GM19397 (cell line): ENCODE measurements around the gene S100A16.
"Not testable (repeated sequence)": the region's sequence is repeated elsewhere in the genome, so short reads cannot be mapped to it uniquely, and the experiment has no call there.

Source experiments
- ATAC-seq: cut with Tn5 transposase; IDR thresholded peaks from one replicate; pipeline ENCODE4 v1.9.1; 2021; ENCODE audit warnings: mild to moderate bottlenecking, moderate library complexity; ENCODE audit not compliant: unreplicated experiment

Gene S100A16, protein sequence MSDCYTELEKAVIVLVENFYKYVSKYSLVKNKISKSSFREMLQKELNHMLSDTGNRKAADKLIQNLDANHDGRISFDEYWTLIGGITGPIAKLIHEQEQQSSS

DNA sequence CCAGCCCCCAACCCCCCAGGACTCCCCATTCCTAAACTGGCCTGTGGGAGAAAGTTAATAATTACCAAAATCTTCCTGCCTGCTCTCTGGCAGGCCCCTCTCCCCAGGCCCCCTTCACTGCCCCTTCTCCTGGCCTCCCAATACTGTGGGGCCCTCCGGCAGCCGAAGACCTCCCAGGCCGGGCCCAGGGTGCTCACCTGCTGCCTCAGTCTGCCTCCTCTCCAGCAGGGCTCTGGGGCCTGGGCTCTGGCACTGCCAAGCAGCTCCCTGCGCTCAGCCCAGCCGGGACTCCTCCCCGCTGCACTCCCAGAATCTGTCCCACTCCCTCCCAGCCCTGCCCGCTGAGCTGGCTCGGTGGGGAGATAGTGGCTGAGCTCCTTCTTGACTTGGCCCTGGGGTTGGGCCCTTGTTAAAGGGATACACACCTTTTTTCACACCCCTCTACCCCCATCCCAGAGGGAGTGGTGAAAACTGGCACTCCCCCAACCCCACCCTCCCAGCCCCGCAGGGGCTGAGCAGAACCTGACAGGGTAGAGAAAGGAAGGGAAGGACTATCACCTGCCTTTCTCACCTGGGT lies at the start of gene S100A16:
Gene S100A16, minus strand, starts transcription at position 383 of the 577 bp plus-strand sequence. CDS start 4,986 bp downstream, outside the sequence.
- no peak for ATAC-seq

DNA sequence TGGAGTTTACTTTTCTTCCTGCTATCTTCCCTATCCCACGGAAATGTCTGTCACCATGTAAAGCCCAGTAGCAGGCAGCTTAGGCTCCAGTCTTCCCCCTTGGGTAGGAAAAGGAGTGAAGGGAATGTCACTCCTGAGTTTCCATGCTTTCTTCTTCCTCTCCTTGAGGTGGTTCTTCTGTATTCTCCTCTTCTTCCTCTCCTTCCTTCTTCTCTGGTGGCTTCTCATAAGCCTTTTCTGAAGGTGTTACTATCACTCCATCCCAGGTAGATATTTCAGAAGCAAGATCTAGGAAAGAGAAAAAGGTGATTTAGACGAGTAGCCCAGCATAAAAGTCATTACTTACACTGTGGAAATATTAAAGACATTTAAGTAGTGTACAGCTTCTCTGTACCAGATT lies 49.3 kb upstream of the S100A16 start:
- ATAC-seq, result no peak

DNA sequence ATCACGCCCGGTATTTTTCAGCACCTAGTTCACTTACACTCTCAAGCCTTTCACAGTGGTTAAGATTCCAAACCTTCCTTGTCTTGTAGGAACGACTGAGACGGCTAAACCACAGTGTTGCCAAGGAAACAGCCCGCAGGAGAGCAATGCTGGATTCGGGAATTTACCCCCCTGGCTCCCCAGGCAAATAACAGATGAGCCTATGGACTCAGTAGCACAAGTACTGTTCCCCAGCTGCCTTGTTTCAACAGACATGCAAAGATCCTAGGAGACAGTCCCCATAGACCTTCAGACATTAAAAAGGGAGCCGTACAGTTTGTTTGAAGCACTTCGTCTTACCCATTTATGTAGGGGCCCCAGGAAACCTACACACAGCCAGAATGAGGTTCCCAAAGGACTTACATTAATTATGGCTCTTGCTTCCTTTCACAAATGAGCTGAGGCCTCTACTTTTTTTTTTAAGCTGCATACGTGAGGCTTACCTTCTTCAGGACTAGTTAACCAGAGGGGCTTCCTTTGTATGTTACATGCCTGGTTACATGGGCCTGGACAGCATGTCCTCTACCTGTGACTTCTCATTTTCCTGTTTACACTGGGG lies 48.3 kb upstream of the S100A16 start:
- no peak for ATAC-seq

DNA sequence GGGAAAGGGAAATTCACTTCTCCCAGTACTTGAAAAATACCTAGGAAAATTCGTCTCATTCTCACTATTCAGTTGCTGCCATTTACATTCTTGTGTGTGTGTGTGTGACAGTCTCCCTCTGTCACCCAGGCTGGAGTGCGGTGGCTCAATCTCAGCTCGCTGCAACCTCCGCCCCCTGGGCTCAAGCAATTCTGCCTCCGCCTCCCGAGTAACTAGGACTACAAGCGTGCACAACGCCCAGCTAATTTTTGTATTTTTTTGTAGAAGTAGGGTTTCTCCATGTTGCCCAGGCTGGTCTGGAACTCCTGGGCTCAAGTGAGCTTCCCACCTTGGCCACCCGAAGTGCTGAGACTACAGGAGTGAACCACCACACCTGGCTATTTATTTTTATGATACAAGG lies 46.7 kb upstream of the S100A16 start:
- ATAC-seq, result no peak

DNA sequence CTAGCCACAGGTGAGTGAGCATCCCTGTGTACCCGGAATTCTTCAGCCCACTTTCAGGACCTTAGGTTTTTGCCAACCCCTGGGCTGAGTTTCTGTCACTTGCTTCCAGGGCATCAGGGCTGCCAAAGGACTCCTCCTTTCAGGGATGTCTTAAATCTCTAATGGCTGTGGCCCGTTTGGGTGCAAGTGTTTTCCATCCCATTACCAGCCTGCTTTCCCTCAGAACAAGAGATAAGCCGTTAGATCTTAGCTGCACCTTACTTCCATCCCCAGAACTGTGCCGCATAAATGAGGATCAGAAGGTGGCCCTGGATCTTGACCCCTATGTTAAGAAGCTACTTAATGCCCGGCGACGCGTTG lies 46.2 kb upstream of the S100A16 start:
- ATAC-seq, result no peak

DNA sequence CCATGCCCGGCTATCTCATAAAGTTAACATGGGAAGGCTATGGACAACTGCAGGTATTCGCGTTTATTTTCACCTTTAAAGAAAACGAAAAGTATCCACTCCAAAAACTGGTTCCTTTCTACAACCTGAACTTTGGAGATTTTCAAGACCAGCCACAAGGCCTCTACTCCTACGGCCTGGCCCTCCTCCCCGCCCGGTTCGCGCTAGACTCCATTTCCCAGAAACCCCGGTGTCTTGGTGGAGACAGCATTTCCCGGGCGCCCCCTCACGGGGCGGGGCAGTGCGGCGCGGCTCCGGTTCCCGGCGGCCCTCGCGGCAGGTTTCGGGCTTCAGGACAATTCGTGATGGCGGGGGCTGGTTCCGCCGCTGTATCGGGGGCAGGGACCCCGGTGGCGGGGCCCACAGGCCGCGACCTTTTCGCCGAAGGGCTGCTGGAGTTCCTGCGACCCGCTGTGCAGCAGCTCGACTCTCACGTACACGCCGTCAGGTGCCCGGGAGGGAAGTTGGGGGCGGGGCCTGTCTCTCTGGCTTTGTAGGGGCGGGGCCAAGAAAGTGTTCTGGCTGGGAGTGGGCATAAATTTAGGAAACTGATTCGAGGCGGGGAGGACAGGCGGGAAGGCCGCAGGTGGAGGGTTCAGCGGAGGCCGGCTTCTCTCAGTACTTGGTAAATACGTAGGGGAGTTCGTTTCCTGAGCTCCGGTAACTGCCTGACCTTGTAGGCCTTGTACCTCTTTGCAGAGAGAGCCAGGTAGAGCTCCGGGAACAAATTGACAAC lies 45.6 kb upstream of the S100A16 start, which contains the start of gene SNAPIN:
Gene SNAPIN, plus strand, starts transcription at position 304 of the 775 bp plus-strand sequence. Its CDS starts 41 bp downstream, at position 345.
- peak; percentile 91 for ATAC-seq

DNA sequence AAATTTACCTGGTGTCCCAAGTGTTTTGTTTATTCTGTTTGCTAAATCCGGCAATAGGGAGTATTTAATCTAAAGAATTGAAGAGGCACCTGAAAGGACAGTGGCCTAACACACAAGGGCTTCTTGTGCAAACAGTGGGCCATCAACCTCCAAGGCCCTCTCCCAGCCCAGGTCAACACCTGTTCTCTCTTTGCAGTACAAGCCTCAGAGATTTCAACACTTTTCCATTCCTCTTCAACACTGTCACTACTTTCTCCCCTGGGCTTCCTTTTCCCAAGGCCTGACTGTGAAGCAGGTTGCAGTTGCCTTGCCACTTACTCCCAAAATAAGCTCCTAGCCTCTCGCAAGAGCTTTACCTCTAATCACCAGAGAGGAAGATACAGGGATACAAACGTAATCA lies 42.4 kb upstream of the S100A16 start:
- no peak for ATAC-seq

DNA sequence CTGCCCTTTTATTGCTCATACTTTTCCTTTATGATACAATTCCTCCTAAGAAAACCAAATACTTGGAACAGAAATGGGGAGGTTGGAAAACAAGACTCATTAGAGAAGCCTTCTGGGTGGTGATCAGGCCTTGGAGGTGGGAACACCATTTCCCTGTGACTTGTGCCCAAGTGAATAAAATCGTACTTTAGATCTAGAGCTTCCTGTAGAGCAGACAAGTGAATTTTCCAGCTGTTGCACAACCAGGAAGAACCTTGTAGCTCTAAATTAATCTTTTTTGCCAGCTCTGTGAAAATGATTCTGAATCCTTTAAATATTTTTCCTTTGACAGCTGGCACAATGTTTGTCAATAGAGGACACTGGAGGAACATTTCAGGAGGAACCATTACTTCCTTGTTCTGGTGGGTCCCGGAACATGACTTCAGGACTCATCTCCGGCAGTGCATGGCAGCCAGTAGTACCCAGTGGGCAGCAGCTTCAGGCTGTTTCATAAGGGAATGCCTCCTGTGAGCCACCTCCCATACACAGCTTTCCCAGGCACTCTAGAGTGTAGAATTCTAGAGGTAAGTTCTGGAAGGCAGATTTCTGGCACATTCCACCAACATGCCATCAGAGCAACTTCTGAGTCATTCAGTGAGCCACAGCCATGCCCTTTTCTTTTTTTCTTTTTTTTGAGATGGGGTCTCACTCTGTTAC lies 40.0 kb upstream of the S100A16 start:
- no peak for ATAC-seq

DNA sequence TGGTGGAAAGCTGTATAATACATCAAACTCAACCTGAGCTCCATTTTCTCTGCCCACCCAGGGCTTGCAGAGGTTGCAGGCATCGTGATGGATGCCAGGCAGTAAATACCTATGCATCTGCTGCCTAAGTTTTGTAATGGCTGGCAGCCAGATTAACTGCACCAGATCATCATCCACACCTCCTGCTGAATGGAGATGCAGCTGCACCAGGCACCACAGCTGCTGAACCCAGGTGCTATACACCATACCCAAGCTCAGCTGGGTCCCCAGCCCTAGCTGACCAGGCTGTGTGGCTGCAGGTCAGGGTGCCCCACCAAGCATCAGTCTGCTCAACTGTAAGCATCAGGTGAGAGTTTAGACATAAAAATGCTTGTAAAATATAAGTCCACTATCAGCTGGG lies 38.8 kb upstream of the S100A16 start:
- ATAC-seq, result no peak

DNA sequence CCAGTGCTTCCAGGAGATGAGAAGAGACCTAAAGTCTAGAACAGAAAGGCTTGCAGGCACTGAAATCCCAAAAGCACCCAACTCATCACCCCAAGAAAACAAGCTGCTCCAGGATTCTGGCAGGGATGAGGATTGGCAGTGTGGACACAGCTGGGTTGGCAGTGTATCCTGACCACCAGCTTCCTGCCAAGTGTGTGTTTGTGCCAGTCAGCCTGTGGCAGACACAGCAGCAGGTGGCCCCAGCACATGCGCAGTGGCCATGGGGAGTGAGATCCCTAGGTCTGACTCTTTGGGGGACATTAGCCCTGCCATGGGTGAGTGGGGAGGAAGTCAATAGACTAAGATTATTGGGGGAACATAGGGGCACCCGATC lies 36.9 kb upstream of the S100A16 start:
- no peak for ATAC-seq

DNA sequence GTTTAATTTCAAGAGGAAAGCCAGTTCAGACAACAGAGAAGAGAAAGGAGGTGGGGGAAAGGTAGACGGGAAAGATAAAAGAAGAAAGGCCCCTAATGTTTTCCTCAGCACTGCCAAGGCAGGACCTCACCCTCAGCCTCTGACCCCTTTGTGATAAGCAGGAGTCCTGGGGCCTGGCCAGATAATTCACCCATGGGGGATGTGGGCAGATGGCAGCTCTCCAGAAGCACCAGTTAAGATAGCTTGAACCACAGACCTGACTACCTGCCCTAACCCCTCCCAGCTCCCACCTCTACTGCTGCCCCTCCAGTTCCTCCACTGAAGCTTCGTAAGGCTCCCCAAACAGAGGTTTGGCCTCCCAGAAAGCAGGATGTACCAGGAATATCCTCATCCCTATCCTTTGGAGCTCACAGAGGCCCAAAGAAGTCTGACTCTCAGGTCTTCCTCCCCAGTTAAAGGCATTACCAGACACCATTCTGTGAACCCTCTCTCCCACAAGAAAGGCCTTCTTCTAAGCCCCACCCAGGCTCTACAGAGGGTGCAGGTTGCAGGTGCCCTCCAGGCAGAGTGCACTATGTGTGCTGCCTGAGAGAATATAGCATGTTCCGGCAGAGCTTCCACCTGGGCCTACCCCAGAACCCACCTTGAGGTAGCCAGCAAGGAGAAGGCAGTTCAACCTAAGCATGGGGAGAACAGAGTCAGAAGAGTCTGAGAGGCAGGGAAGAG lies 36.4 kb upstream of the S100A16 start:
- no peak for ATAC-seq

DNA sequence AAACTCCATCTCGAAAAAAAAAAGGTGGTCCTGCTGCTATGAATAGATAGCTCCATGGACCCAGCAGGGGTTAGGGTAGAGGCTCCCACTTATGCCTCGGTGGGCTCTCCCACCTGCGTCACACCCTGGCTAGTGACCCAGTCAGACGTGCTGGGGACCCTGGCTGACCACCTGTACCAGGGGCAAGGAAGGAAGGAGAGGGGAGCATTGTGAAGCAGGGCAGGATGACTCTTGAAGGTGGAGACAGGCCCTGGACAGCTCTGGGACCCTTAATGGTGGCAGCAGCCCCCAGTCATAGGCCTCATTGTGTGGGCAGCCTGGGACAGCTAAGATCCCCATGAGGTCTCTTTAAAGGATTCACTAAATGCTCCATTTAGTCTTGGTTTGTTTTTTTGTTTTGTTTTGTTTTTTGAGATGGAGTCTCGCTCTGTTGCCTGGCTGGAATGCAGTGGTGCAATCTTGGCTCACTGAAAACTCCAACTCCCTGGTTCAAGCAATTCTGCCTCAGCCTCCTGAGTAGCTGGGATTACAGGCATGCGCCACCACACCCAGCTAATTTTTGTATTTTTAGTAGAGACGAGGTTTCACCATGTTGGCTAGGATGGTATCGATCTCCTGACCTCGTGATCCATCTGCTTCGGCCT lies 35.2 kb upstream of the S100A16 start:
- no peak for ATAC-seq

DNA sequence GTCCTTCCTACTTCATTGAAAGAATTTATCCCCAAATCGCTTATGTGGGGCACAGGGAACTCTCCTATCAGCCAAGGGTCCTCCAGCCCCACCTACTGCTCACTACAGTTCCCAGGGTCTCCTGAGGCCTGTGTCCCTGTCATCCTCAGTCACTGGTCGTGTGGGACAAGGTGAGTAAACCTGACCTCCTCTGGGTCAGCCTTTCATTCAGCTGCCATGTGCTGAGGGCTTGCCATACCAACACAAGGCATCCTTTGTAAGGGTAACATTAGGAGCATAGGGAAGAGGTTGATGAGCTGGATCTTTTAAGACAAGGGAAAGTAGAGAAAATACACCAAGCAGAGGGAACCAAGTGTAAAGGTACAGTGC lies 34.4 kb upstream of the S100A16 start:
- ATAC-seq, result no peak

DNA sequence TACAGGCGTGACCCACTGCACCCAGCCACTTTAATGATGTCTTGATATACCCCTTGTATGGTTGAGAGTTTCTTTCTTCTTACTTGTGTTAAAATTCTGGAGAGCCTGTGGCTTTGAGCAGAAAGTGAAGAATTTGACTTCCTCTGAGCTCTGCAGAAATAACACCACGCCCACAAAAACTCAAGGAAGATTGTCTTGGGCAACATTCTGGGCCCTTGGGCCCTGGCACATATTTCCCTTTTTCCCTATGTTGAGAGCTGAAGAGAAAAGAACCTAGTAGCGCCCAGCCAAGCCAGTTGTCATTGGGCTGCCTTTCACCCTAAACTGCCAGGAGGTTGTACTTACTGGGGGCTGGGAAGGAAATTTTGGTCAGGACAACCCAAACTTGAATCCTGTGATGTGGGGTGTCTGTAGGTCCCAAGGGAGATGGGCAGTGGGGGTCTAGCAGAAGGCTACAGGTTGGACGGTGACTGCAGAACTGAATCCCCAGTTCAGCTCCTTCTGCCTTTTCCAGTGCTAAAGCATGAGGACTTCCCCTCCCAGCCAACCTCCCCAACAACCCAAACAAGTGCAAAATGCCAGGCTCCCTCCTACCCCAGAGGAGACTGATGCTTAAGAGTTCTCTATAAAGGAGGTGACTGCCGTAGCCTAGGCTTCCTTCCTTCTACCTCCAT lies 33.9 kb upstream of the S100A16 start:
- no peak for ATAC-seq

DNA sequence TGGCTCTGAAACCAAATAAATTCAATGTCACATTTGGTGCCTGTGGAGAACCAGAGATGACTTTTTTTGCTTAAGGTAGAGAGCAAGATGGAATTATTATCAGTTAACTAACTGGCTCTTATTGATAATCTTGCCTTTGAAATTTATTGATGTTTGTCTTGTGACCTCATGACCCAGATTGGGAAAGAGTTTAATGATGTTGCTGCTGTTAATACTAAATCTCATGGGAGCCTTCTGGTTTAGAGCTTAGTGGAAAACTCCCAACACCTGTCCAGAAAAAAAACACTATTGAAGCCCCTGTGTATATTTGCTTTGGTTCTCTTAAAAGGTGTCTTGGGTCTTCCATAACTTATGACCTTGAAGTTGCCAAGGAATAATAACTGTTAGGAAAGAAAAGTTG lies 30.9 kb upstream of the S100A16 start:
- ATAC-seq, result no peak

DNA sequence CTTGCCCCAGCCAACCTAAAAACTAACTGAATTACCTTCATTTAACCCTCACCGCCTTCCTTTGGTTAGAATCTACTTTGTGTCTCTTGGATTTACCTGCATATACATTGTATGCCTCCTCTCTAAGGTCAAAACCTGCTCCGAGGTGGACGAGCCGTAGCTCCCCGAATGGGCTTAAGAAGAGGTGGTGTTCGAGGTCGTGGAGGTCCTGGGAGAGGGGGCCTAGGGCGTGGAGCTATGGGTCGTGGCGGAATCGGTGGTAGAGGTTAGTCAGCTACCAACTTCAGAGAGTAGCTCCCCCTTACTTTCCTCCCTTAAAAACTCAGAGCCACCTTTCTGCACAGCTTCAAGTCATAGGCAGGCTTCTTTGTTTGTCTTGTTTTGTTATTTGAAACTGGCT lies 30.2 kb upstream of the S100A16 start:
- no peak for ATAC-seq

DNA sequence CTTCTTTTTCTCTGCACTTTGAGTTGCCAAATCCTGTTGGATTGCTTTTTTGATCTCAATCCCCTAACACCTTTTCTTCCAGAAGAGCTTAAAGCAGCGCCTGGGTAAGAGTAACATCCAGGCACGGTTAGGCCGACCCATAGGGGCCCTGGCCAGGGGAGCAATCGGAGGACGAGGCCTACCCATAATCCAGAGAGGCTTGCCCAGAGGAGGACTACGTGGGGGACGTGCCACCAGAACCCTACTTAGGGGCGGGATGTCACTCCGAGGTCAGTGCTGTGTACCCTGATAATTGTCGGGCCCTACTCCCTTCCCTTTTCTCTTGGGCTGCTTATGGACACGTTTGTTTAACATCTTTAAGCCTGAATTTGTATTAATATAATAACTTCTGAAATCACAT lies 29.2 kb upstream of the S100A16 start:
- ATAC-seq, result no peak

DNA sequence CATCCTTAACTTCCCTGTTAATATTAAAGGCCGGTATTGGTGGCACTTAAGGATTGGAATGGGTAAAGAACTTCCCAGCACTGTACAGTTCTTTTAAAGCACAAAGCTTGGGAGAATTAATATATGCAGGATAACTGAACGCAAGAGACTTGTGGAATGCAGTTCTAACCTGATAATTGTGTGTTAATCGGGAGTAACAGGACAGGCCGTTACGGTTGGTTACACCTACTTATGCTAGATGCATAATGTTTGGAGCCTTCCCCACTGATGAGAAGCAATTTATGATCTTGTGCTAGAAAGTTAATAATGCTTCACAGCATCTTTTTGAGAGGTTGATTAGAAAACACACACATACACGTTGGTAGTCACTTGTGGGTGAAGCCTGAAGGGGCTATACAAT lies 27.9 kb upstream of the S100A16 start:
- ATAC-seq, result no peak

DNA sequence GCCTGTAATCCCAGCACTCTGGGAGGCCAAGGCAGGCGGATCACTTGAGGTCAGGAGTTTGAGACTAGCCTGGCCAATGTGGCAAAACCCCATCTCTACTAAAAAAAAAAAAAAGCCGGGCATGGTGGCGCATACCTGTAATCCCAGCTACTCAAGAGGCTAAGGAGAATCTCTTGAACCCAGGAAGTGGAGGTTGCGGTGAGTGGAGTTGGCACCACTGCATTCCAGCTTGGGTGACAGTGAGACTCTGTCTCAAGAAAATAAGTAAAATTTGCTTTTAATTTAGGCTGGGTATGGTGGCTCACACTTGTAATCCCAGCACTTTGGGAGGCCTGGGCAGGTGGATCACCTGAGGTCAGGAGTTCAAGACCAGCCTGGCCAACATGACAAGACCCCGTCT lies 27.3 kb upstream of the S100A16 start:
- not testable (repeated sequence) for ATAC-seq

DNA sequence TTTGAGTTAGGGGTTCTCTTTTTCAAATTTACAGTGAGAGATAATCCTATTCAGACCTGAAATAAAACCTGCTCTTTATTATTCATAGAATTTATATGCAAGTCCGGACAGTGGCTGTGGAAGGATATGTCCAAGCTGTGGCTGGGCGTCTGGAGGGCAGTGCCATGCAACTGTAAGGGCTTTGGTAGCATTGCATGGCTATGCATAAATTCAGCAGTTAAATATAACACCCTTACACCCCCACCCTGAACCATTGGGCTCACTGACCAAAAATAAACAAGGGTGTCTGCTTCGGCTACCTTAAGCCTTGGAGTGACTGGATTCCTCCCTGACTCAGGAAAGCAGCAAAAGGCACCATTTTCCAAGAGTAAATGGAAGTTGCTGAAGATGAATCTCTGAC lies 26.3 kb upstream of the S100A16 start:
- no peak for ATAC-seq
